SK-N-SH treated with all-trans-retinoic acid at 6 μM for 48 hours (cell line): Measurements from ENCODE around the gene GRIK2.

Experiments
- ATAC-seq: fragments of 200-7000 bp; cut with Tn5 transposase; 3 replicates; pipeline ENCODE4 v1.9.1; 2020; ENCODE audit warnings: mild to moderate bottlenecking, moderate library complexity
- ARNTL ChIP-seq: fragments of 450-650 bp; formaldehyde crosslinking; IDR thresholded peaks from 2 replicates; pipeline ENCODE4 v1.5.0; 2020; ENCODE audit warnings: low read depth, mild to moderate bottlenecking, moderate library complexity, borderline replicate concordance
- BACH2 ChIP-seq: fragments of 250-450 bp; sonication (Bioruptor Pico); IDR thresholded peaks from 2 replicates; pipeline ENCODE4 v1.9.0; 2021; ENCODE audit warnings: mild to moderate bottlenecking, borderline replicate concordance
- CSDC2 ChIP-seq: fragments of 250-450 bp; sonication (Bioruptor Pico); IDR thresholded peaks from 2 replicates; pipeline ENCODE4 v1.5.0; 2020; ENCODE audit warnings: mild to moderate bottlenecking, moderate library complexity
- ESRRG ChIP-seq: fragments of 250-450 bp; sonication (Bioruptor Pico); IDR thresholded peaks from 2 replicates; pipeline ENCODE4 v1.6.1; 2021; ENCODE audit warnings: mild to moderate bottlenecking
- GLIS3 ChIP-seq: fragments of 250-450 bp; sonication (Bioruptor Pico); IDR thresholded peaks from 2 replicates; pipeline ENCODE4 v1.5.0; 2020; ENCODE audit warnings: mild to moderate bottlenecking, moderate library complexity
- ISL1 ChIP-seq: fragments of 250-450 bp; sonication (Bioruptor Pico); IDR thresholded peaks from 2 replicates; pipeline ENCODE4 v2.1.2; 2022; ENCODE audit warnings: mild to moderate bottlenecking, moderate library complexity
- OSR1 ChIP-seq: fragments of 250-450 bp; sonication (Bioruptor Pico); IDR thresholded peaks from 2 replicates; pipeline ENCODE4 v1.8.0; 2022; ENCODE audit warnings: moderate library complexity, mild to moderate bottlenecking, inconsistent platforms
- PPARA ChIP-seq: fragments of 250-450 bp; sonication (Bioruptor Pico); IDR thresholded peaks from 2 replicates; pipeline ENCODE4 v1.5.0; 2020; ENCODE audit warnings: mild to moderate bottlenecking, borderline replicate concordance
- RARB ChIP-seq: fragments of 250-450 bp; sonication (Bioruptor Pico); IDR thresholded peaks from 2 replicates; pipeline ENCODE4 v1.8.0; 2021; ENCODE audit warnings: mild to moderate bottlenecking, moderate library complexity
- SNAI2 ChIP-seq: fragments of 250-450 bp; sonication (Bioruptor Pico); IDR thresholded peaks from 2 replicates; pipeline ENCODE4 v1.5.0; 2020; ENCODE audit warnings: mild to moderate bottlenecking, moderate library complexity
- TCF4 ChIP-seq: fragments of 250-450 bp; sonication (Bioruptor Pico); IDR thresholded peaks from 2 replicates; pipeline ENCODE4 v1.8.0; 2021; ENCODE audit warnings: mild to moderate bottlenecking, moderate library complexity, borderline replicate concordance
- ZC3H10 ChIP-seq: fragments of 250-450 bp; sonication (Bioruptor Pico); IDR thresholded peaks from 2 replicates; pipeline ENCODE4 v1.5.1; 2021; ENCODE audit warnings: mild to moderate bottlenecking, moderate library complexity
- ZFP3 ChIP-seq: fragments of 250-450 bp; sonication (Bioruptor Pico); IDR thresholded peaks from 2 replicates; pipeline ENCODE4 v1.5.0; 2020; ENCODE audit warnings: mild to moderate bottlenecking, moderate library complexity
- ZFP30 ChIP-seq: fragments of 450-650 bp; formaldehyde crosslinking; IDR thresholded peaks from 2 replicates; pipeline ENCODE4 v1.5.0; 2022; ENCODE audit warnings: mild to moderate bottlenecking, moderate library complexity
- ZNF565 ChIP-seq: fragments of 450-650 bp; formaldehyde crosslinking; conservative IDR thresholded peaks from 2 replicates; pipeline ENCODE4 v1.5.0; 2020; ENCODE audit warnings: low read depth, mild to moderate bottlenecking, moderate library complexity
- ZNF70 ChIP-seq: fragments of 450-650 bp; formaldehyde crosslinking; IDR thresholded peaks from 2 replicates; pipeline ENCODE4 v1.5.0; 2020; ENCODE audit warnings: mild to moderate bottlenecking, moderate library complexity
- ZNF8 ChIP-seq: fragments of 450-650 bp; formaldehyde crosslinking; IDR thresholded peaks from 2 replicates; pipeline ENCODE4 v1.5.0; 2020; ENCODE audit warnings: mild to moderate bottlenecking, moderate library complexity
- TF ChIP-seq, protein P1 (sequence below): fragments of 250-450 bp; sonication (Bioruptor Pico); IDR thresholded peaks from 2 replicates; pipeline ENCODE4 v1.5.1; 2021; ENCODE audit warnings: mild to moderate bottlenecking, moderate library complexity
- TF ChIP-seq, protein P2 (sequence below): fragments of 250-450 bp; sonication (Bioruptor Pico); IDR thresholded peaks from 2 replicates; pipeline ENCODE4 v1.5.0; 2020; ENCODE audit warnings: mild to moderate bottlenecking, moderate library complexity
- TF ChIP-seq, protein P3 (sequence below): fragments of 250-450 bp; sonication (Bioruptor Pico); IDR thresholded peaks from 2 replicates; pipeline ENCODE4 v1.5.1; 2020; ENCODE audit warnings: low read depth, mild to moderate bottlenecking, moderate library complexity
- TF ChIP-seq, protein P4 (sequence below): fragments of 250-450 bp; sonication (Bioruptor Pico); IDR thresholded peaks from 2 replicates; pipeline ENCODE4 v1.8.0; 2020; ENCODE audit warnings: mild to moderate bottlenecking, moderate library complexity, borderline replicate concordance

GRIK2 gene

DNA sequence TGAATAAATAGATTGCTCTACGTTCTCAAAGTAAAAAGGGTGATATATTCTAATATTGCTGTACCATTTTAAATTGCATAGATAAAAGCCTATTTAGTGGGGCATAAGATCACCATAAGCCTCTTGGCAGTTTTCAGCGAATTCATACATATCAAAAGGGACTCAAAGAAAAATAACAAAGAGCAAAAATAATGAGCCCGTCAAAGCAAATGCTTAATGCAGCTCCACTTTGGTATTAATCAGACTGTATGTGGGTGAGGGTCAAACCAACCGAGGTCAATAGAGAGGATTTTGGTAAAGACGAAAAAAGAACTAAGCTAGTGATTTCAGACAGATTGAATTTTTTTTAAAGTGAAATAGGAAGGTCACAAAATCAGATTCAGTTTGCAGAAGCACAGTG is 598.8 kb downstream of the GRIK2 start:
- no peak for TF ChIP-seq ARNTL (CRISPR knock-in tag)
- TF ChIP-seq GLIS3 = no peak
- no peak for TF ChIP-seq RARB (CRISPR knock-in tag)
- TF ChIP-seq, protein P1, sequence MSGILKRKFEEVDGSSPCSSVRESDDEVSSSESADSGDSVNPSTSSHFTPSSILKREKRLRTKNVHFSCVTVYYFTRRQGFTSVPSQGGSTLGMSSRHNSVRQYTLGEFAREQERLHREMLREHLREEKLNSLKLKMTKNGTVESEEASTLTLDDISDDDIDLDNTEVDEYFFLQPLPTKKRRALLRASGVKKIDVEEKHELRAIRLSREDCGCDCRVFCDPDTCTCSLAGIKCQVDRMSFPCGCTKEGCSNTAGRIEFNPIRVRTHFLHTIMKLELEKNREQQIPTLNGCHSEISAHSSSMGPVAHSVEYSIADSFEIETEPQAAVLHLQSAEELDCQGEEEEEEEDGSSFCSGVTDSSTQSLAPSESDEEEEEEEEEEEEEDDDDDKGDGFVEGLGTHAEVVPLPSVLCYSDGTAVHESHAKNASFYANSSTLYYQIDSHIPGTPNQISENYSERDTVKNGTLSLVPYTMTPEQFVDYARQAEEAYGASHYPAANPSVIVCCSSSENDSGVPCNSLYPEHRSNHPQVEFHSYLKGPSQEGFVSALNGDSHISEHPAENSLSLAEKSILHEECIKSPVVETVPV = no peak
- no peak for TF ChIP-seq ISL1 (CRISPR knock-in tag)
- no peak for TF ChIP-seq TCF4 (CRISPR knock-in tag)
- no peak for TF ChIP-seq OSR1
- no peak for TF ChIP-seq ZNF8 (CRISPR knock-in tag)
- no peak for TF ChIP-seq ZNF70 (CRISPR knock-in tag)
- no peak for ATAC-seq

DNA sequence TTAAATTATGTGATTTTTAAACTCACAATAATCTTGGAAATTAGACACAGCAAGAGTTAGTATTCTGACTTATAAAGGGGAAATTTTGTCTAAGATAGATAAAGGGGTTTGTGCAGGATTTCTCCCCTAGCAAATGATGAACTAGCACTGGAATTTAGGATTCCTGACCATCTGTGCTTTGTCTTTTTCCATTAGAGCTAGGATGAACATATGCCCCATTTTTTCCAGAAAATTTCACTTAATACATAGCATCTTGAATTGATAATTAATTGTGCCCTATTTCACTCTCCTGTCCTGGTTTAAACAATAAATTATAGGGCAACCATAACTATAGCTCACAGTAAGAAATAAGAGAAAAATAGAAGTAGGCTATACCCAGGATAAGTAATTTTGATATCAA is 601.0 kb downstream of the GRIK2 start:
- no peak for TF ChIP-seq BACH2 (CRISPR knock-in tag)
- TF ChIP-seq, protein P2, sequence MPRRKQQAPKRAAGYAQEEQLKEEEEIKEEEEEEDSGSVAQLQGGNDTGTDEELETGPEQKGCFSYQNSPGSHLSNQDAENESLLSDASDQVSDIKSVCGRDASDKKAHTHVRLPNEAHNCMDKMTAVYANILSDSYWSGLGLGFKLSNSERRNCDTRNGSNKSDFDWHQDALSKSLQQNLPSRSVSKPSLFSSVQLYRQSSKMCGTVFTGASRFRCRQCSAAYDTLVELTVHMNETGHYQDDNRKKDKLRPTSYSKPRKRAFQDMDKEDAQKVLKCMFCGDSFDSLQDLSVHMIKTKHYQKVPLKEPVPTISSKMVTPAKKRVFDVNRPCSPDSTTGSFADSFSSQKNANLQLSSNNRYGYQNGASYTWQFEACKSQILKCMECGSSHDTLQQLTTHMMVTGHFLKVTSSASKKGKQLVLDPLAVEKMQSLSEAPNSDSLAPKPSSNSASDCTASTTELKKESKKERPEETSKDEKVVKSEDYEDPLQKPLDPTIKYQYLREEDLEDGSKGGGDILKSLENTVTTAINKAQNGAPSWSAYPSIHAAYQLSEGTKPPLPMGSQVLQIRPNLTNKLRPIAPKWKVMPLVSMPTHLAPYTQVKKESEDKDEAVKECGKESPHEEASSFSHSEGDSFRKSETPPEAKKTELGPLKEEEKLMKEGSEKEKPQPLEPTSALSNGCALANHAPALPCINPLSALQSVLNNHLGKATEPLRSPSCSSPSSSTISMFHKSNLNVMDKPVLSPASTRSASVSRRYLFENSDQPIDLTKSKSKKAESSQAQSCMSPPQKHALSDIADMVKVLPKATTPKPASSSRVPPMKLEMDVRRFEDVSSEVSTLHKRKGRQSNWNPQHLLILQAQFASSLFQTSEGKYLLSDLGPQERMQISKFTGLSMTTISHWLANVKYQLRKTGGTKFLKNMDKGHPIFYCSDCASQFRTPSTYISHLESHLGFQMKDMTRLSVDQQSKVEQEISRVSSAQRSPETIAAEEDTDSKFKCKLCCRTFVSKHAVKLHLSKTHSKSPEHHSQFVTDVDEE (CRISPR knock-in tag) = no peak
- no peak for TF ChIP-seq OSR1
- no peak for TF ChIP-seq ZNF70 (CRISPR knock-in tag)
- TF ChIP-seq ZNF565 (CRISPR knock-in tag) = no peak
- TF ChIP-seq ZFP30 (CRISPR knock-in tag) = no peak
- TF ChIP-seq, protein P3, sequence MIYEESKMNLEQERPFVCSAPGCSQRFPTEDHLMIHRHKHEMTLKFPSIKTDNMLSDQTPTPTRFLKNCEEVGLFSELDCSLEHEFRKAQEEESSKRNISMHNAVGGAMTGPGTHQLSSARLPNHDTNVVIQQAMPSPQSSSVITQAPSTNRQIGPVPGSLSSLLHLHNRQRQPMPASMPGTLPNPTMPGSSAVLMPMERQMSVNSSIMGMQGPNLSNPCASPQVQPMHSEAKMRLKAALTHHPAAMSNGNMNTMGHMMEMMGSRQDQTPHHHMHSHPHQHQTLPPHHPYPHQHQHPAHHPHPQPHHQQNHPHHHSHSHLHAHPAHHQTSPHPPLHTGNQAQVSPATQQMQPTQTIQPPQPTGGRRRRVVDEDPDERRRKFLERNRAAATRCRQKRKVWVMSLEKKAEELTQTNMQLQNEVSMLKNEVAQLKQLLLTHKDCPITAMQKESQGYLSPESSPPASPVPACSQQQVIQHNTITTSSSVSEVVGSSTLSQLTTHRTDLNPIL (CRISPR knock-in tag) = no peak
- no peak for TF ChIP-seq RARB (CRISPR knock-in tag)
- no peak for TF ChIP-seq ESRRG (CRISPR knock-in tag)
- no peak for TF ChIP-seq CSDC2 (CRISPR knock-in tag)
- no peak for TF ChIP-seq ZC3H10 (CRISPR knock-in tag)
- no peak for TF ChIP-seq ZFP3 (CRISPR knock-in tag)
- TF ChIP-seq, protein P1 = no peak
- no peak for TF ChIP-seq SNAI2
- ATAC-seq = no peak

DNA sequence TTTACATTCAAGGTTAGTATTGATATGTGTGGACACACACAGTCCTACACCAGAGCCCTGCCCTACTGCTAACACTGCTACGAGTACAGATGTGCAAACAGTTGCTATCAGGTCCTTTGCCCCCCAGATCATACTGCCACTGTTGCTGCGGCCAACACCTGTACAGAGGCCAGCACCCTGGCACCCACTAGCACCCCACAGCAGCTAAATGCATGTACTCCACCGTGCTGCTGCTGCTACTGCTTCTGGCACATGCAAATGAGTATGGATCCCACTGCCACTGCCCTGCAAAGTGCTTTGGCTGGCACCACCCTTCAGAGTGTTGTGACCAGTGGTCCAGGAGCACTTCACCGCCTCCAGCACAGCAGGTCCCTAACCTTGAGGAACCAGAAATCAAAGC is 621.9 kb downstream of the GRIK2 start:
- ATAC-seq = no peak
- TF ChIP-seq ARNTL (CRISPR knock-in tag) = no peak
- TF ChIP-seq, protein P3 (CRISPR knock-in tag) = no peak
- TF ChIP-seq RARB (CRISPR knock-in tag) = no peak
- TF ChIP-seq, protein P2 (CRISPR knock-in tag) = no peak
- no peak for TF ChIP-seq ZC3H10 (CRISPR knock-in tag)
- TF ChIP-seq OSR1 = no peak
- no peak for TF ChIP-seq ZNF8 (CRISPR knock-in tag)
- no peak for TF ChIP-seq ISL1 (CRISPR knock-in tag)
- TF ChIP-seq, protein P1 = no peak
- TF ChIP-seq, protein P4, sequence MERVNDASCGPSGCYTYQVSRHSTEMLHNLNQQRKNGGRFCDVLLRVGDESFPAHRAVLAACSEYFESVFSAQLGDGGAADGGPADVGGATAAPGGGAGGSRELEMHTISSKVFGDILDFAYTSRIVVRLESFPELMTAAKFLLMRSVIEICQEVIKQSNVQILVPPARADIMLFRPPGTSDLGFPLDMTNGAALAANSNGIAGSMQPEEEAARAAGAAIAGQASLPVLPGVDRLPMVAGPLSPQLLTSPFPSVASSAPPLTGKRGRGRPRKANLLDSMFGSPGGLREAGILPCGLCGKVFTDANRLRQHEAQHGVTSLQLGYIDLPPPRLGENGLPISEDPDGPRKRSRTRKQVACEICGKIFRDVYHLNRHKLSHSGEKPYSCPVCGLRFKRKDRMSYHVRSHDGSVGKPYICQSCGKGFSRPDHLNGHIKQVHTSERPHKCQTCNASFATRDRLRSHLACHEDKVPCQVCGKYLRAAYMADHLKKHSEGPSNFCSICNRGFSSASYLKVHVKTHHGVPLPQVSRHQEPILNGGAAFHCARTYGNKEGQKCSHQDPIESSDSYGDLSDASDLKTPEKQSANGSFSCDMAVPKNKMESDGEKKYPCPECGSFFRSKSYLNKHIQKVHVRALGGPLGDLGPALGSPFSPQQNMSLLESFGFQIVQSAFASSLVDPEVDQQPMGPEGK = no peak
- TF ChIP-seq BACH2 (CRISPR knock-in tag) = no peak
- no peak for TF ChIP-seq ESRRG (CRISPR knock-in tag)
- TF ChIP-seq PPARA (CRISPR knock-in tag) = no peak
- TF ChIP-seq GLIS3 = no peak
- no peak for TF ChIP-seq ZFP3 (CRISPR knock-in tag)
- no peak for TF ChIP-seq SNAI2
